Stimulated activated CD4-positive, alpha-beta T cell treated with anti-CD3 and anti-CD28 coated beads, Interleukin-2, amount 100 ng/mL, for 48 hours (primary cell): ENCODE measurements around the gene CSNK1G3.
"Not testable (repeated sequence)": the region's sequence is repeated elsewhere in the genome, so short reads cannot be mapped to it uniquely, and the experiment has no call there.

Source experiments
- DNase-seq, 2 donors: peaks; one replicate each; pipeline ENCODE4 v3.0.0-alpha.2; 2020

CSNK1G3 gene

DNA sequence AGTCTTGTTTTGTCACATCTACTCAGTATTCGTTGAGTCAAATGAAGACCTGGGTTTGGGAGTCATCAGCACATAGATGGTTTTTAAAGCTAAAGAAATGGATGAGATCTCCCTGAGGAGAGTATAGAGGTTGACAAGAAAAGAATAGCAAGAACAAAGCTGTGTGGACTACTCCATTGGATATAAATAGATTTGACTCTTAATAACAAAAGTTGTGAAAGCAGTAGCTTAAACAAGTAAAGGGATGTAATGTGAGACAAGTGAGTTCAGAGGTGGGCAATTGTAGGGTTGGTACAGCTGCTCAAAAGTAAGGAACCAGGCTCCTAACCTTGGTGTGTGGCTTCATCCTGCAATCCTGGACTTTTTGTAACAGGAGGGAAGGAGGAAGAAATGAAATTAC, 49.3 kb downstream of the CSNK1G3 start:
- DNase-seq = no peak

DNA sequence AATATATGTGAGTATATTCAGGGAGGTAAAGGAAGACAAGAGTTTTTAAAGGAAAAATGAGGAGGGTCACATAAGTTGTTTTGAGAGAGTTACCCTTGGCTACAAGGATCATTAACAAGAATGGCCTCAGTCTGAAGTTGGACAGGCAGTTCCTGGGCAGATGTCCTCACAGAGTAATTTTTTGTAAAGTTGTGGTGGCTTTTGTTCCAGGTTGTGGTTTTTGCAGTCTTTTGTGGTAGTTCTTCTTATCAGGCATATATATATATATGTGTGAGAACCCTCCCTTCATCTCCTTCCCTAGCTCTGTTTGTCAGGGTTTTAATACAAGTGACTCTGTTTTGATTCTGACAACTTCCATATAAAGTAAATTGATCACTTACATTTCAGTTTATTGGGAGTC, 60.0 kb downstream of the CSNK1G3 start:
- no peak for DNase-seq

DNA sequence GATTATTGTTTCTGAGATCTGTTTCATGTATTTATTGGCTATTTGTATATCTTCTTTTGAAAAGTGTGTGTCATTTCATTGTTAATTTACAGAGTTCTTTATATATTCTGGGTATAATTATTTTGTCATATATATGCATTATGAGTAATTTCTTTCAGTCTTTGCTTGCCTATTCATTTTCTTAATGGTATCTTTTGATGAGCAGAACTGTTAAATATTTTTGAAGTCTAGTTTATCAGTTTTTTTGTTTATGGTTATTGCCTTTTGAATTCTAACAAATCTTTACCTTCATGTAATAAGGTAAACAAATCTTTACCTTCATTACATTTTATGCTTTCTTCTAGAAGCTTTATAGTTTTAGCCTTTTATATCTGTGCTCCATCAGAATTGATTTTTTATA, 66.4 kb downstream of the CSNK1G3 start:
- no peak for DNase-seq

DNA sequence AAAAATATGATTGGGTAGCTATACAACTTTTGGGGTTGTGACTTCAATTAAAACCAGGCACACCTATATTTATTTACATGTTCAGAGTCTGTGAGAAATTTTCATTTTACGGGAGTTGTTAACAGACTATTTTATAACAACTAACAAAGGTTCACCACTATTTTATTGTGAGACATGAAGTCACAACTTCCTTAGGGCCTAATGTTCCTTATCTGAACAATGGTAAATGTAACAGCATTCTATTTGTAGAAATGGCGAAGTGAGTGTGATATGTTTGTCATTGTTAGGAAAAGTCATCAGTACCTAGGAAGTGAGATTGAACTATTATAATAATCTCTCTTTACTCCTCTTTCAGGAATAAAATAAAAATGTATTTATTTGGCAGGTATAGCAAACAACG, 67.4 kb downstream of the CSNK1G3 start:
- no peak for DNase-seq

DNA sequence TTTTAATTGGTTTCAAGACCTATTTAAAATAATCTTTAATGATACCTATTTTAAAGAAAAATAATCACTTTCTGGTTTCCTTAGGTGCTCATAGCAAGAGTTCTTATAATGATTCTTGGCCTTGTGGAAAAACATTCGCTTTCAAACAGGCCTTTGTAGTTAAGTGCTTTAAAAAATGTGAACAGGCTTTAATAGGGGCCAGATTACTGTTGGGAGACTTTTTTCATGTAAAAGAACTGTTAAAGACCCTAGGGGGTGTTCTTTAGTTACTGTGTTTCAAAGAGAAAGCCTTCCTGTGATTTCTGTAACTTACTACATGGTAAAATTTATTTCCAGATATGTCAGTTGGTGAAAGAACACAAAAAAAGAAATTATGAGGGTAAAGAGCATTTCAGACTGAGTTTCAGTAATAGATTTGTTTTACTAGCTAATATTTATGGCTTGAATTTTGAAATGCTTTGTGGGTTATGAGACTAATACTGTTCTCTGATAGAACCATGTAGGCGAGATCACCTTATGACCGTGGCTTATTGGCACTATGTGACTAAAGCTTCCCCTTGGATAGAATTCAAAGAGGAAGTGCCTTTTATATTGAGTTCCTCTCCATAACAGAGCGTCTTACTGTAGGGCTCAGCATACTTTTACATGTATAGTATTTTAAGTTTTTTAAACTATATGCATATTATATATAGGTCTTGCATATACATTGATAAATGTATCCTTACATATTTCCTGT, 70.7 kb downstream of the CSNK1G3 start:
- no peak for DNase-seq

DNA sequence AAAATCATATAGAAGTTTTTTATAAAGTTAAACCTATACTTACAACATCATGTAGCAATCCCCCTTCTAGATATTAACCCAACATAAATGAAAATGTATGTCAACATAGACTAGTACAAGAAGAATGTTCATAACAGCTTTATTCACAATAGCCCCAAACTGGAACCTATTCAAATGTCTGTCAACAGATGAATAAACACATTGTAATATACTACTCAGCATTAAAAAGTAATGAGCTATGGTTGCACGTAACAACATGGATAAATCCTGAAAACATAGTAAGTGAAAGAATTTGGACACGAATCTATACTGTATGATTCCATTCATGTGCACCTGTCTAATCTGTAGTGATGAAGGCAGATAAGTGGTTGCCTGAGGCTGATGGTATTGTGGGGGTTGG, 73.9 kb downstream of the CSNK1G3 start:
- DNase-seq = no peak

DNA sequence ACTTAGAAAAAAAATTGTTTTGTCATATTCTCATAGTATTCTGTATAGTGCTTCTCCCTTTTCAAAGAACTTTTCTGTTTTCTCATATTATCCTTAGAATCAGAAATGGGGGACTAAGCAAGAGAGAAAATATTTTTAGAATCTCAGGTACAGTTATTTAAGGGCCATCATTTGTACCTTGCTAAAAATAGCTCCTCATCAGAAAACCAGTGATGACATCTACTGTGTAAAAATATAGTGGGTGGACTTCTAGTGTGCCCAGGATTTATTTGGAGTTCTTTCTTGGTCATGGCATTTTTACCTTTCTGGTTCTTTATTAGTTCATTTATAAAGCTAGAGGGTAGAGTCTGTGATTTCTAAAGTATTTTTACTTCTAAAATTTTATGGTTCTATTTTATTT, 82.5 kb downstream of the CSNK1G3 start:
- DNase-seq = no peak

DNA sequence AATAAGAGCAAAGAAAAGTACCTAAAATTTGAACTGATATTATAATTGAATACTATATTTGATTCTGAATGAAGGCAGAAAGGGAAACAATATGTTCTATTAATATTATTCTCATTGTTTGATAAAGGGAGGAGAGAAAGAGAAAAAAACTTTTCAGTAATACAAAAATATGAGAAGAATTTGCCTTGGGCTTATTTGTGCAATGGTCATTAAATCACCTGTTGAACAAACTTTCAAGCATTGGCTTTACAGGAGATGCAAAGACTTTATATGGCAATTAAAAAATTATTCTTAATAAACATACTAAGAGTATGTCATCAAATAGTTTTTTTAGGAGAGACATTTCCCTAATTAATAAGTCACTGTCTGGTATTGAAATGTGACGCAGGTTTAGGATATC, 85.0 kb downstream of the CSNK1G3 start:
- DNase-seq = no peak

DNA sequence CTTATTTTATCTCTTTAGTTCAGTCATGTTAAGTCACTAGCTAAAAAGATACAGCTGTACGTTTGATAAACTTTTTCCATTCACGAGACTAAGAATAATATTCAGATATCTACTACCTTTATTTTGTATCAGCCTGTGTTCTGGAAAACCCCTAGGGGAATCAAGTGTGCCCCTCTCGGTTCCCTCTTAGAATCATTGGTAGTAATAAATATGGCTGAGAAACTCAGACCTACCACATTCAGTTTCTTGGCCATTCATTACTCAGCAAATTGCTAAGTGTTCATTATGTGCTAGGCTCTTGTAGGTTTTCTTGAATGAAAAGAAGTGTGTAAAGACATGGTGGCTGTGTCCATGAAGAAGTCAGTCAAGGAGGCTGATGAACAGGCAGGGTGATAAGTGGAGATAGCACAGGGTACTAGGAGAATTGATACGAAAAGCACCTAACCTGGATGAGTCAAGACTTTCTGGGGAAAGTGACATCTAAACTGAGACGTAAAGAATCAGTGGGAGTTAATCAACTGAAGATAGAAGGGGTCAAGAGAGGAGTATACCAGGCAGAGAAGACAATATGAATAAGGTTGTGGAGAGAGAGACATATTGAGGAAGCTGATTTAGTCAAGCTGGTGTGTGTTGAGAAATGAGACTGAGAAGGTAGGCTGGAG, 86.2 kb downstream of the CSNK1G3 start:
- DNase-seq = no peak

DNA sequence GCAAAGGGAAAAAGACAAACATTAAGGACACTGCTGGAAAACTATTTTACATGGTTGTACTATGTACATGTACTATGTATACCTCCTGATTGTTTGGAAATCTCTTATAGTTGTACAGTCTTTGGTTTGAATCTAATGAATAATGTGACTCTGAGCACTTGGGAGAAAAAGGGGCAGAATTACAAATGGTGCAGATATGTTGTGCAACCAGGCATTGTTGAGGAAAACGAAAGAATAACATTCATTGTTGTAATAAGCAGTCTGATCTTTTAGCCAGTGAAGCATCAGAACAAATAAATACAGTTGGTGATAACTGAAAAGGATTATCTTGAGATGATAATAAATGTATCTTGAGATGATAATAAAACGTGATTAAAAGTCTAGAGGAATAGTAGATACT, 87.2 kb downstream of the CSNK1G3 start:
- no peak for DNase-seq

DNA sequence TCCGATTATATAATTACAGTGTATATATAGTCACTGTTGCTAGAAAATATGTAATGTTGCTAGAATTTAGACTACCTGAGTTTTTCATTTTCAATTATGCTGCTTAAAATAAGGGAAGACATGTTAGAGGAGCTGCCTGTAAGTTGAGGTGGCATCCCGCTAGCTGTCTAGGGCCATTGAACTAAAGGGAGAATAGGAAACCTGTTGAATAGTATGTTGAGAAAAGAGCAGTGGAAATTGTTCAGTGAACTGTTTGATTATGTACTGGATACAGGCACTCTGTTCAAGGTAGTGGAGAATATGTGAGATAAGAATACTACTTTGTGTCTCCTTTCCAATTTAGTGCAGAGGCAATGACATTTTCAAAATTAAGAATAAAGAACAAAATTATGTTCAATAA, 89.6 kb downstream of the CSNK1G3 start:
- no peak for DNase-seq

DNA sequence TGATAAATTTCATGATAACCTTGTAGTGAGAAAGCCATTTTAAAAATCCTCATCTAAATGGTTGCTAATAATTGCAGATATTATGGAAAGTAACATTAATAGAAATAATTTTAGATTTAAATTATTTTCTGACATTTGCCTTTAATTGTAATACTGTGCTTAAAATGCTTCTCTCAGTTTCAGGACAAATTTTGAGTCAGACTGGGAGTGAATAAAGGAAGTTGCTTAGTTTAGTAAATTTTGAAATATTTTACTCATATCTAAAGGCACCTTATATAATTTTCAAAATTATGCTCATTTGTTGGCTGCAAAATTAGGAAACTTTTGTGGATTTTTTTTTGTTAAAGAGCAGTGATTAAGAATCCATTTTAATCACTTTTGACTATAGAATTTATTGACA, 93.8 kb downstream of the CSNK1G3 start:
- DNase-seq = no peak

DNA sequence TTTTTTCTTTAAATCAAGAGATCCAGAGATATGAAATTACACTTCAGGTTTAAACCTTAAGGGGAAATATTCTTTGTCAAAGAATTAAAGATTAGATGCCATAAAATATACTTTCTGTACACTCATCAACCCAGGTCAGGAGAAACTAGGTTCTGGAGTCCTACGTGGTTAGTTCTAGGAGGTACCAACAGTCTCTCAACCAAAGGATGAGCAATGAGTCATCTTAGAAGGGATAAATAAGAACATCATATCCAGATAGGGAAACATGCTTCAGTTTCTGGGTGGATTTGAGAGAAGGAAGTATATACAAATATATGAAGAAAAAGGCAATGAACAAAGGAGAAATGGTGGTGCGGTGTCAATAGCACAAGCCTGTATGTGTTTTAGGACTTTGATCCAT, 98.2 kb downstream of the CSNK1G3 start:
- no peak for DNase-seq

DNA sequence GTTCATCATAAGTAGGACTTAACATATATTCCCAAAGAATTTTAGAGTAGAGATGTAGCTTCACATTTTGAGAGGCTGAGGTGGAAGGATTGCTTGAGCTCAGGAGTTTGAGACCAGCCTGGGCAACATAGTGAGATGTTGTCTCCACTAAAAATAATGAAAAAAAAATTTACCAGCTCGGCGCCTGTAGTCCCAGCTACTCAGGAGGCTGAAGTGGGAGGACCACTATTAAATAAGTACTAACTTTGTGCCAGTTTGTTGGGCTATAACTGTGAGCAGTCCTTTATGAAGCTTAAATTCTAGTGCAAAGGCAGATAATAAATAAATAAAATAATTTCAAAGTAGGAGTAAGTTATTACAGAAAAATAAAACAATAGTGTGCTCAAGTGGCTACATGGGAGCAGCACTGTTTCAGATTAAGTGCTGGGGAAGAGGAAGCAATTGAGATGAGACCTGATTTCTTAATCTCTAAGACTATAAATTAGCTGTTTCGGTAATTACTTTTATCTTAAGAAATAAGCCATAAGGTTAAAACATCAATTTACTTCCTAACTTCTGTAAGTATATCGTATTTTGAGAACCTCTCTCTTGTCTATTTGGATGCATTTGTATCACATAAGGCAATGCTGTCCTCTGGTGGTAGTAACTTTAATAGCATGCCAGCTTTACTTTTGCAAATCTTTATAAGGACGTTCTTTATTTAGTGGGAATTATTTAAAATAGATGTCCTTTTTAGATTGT, 98.9 kb downstream of the CSNK1G3 start:
- DNase-seq = peak; percentile 11 to 13

DNA sequence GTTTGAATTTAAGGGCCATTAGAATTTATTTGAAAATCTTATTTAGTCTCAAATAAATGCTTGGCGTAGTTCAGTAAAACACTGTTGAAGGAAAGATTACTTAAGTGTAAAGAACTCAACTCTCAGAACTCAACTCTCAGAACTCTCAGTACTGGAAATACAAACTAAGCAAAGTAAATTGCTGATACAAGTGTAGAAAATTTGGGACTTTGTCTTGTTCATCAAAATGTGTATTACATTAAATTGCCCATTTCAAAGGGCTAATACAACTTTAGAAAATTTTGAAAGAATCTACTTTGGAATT, 99.4 kb downstream of the CSNK1G3 start:
- no peak for DNase-seq

DNA sequence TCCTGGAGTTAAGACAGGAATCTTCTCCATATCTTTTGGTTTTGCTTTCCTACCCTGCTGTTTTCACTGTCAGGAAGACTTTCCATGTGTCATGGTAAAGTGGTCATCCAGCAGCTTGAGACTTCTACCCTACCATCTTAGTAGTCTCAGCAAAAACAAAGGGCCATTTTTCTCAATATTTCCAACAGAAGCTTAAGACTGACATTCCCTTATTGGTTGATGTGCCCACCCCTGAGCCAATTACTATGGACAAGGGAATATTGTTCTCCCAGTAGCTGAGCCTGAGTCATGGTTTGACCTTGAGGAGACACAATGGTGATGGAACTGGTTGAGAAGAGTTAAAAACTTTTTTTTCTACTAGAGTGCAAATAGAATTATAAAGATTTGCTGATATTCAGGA, 105.6 kb downstream of the CSNK1G3 start:
- no peak for DNase-seq

DNA sequence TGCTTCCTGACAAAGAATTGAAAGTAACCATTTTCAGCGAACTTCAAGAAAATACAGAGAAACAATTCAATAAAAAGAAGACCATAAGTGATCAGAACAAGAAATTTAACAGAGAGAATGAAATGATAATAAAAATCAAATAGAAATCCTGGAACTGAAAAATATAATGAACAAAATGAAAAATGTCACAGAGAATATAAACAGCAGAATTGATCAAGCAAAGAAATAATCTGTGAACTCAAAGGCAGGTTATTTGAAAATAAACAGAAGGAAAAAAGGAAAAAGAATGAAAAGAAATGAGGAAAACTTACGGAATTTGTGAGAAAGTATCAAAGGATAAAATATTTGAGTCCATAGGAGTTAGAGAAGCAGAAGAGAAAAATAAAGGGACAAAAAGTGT, 114.1 kb downstream of the CSNK1G3 start:
- no peak for DNase-seq

DNA sequence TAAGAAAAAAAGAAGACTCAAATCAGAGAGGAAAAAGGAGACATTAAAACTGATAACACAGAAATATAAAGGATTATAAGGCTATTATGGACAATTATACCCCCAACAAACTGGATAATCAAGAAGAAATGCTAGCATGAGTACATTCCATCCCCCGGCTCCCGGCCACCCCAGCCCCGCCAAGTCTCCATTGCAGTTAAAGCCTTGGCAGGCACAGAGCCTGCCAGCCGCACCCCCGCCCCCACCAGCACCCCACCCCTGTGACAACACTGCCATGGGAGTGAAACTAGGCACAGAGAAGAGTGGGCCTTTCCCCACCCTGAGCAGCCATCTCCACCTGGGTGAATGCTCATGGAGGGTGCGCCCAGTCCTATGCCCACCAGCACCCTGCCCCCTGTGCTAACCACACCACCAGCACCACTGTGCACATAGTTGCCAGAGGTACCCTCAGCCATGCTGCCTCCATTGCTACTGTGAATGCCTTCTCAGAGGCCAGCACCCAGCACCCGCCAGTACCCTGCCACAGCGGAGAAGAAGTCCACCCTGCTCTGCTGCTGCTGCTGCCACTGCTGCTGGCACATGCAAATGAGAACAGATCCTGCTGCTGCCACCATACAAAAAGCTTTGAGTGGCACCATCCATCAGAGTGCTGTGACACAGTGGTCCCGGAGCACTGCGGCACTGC, 117.0 kb downstream of the CSNK1G3 start:
- no peak for DNase-seq

DNA sequence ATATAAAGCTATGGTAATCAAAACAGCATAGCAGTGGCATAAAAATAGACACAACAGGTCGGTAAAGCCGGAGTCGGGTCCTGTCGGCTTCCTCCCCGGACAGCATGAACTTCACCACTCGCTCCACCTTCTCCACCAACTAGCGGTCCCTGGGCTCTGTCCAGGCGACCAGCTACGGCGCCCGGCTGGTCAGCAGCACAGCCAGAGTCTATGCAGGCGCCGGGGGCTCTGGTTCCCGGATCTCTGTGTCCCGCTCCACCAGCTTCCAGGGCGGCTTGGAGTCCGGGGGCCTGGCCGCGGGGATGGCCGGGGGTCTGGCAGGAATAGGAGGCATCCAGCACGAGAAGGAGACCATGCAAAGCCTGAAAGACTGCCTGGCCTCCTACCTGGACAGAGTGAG, 124.0 kb downstream of the CSNK1G3 start:
- DNase-seq = no peak

DNA sequence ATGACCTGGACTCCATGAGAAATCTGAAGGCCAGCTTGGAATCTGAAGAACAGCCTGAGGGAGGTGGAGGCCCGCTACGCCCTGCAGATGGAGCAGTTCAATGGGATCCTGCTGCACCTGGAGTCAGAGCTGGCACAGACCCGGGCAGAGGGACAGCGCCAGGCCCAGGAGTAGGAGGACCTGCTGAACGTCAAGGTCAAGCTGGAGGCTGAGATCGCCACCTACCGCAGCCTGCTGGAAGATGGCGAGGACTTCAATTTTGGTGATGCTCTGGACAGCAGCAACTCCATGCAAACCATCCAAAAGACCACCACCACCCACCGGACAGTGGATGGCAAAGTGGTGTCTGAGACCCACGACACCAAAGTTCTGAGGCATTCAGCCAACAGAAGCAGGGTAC, 125.1 kb downstream of the CSNK1G3 start:
- DNase-seq = not testable (repeated sequence)

DNA sequence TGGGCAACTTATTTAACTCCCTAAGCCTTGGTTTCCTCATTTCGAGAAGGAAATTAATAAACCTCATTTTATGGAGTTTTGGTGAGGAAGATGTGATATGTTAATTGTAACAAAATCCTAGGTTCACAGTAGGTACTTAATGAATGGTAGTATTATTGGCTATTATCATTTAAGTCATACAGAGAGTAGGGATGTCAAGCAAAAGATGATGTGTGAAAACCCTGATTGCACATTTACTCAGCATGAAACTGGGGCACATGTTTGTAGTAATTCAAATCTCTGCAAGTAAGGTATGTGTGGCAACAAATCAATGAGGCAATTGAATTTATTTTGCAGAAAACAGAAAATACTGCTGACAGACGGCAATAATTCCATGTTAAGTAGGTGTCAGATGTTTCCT, 127.3 kb downstream of the CSNK1G3 start:
- no peak for DNase-seq

DNA sequence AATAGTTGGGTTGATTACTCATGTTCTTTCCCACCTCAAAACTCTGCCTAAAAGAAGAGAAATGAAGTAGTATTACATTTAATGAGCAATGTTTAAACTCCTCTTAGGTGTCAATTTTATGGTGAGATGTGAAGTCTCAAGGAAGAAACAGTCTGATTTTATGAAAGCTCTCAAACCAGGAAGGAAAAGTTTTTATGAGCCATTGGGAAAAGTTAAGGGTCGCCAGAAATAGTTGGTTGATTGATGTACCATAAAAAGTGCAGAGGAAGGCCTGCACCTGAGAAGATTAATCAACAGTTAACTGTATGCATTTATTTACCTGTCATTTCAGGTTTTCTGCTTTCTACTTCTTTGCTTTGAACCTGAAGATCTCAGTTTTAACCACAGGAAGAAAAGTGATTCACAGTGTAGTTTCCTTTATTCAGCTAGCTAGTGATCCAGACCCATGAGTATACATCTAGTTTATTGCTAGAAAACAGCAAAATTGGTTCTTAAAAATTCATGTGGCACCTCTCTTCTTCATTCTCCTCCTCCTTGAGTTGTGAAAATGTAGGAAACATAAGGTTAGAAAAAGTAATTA, 133.1 kb downstream of the CSNK1G3 start:
- no peak for DNase-seq

DNA sequence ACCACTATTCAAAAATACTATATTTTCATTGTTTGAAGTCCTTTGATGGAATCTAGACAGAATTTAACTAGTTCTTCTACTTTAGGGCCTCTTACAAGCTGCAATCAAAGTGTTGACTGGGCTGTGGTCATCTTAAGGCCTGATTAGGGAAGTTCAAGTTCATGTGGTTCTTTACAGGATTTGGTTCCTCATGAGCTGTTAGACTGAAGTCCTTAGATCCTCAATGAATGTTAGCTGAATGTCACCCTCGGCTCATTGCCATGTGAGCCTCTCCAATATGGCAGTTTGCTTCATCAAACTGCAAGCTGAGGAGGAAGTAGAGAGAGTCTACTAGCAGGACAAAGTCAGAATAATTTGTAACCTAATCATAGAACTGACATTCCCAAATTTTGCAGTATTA, 135.1 kb downstream of the CSNK1G3 start:
- DNase-seq = no peak

DNA sequence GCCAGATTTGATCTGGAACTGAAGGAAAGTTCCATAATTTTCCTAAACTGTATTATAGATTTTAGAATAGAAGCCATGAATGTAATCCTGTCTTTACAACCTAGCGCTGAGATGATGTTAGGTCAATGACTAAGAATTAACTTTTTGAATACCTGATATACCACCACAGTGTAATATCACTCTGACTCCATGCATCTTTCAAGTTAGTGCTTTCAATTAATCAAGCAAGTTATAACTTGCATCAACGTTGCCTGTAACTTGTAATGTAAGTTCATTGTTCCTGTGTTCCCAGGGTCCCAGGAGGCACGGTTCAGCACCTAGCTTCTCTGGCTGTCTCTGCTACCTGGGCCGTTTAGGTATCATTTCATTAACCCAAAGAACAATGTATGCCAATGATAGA, 139.3 kb downstream of the CSNK1G3 start:
- no peak for DNase-seq
